ENCODE data around the gene SULT1A3. TPM values are rescaled to one million over a fixed set of nuclear protein-coding genes. Genes with fewer than 3 reads are reported as not detected.
"Not testable (repeated sequence)": the region's sequence is repeated elsewhere in the genome, so short reads cannot be mapped to it uniquely, and the experiment has no call there.

SULT1A3 gene
- total RNA-seq, 4 donors from 2014 or later = 14.0 to 32.3 (median 18.3) TPM

DNA sequence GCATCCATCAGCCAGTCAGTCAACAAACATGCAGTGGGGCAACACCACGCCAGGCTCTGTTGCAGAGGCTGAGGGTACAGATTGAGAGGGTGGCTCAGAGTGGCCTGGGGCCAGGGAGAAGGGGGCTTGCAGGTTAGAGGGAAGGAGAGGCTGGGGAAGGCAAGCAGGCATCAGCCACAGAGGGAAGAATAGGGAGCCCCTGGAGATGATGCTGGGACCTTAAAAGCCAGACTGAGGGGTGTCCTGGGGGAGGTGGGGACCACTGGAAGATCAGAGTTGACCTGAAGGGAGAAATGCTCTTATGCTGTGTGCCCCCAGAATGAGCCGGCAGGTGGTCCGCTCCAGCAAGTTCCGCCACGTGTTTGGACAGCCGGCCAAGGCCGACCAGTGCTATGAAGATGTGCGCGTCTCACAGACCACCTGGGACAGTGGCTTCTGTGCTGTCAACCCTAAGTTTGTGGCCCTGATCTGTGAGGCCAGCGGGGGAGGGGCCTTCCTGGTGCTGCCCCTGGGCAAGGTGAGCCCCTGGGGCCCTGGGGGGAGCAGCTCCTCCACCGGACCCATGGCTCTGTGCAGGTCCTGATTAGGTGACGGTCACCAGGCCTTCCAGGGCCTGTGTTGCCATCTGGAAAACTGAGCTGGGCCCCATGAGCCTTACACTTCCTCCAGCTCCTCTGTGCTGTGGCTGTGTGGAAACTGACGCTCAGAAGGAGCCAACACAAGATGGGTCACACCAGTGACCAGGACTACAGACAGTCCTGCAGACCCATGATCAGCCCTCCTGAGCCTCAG, 14.0 kb upstream of the SULT1A3 start:
- ATAC-seq (ENCODE audit: low FRiP score) = no peak

GRCh38 chr16:30185683-30186421, 13.2 kb upstream of the SULT1A3 start:
- DNase-seq (ENCODE audit: low spot score) = no peak
- ATAC-seq (ENCODE audit: low FRiP score) = no peak
- TF ChIP-seq CTCF (IDR thresholded peaks at IDR 0.05) = no peak

More for the DNA sequence above, 14.0 kb upstream of the SULT1A3 start:
- no peak for TF ChIP-seq CTCF (IDR thresholded peaks at IDR 0.05)
- no peak for DNase-seq (ENCODE audit: low spot score)

DNA sequence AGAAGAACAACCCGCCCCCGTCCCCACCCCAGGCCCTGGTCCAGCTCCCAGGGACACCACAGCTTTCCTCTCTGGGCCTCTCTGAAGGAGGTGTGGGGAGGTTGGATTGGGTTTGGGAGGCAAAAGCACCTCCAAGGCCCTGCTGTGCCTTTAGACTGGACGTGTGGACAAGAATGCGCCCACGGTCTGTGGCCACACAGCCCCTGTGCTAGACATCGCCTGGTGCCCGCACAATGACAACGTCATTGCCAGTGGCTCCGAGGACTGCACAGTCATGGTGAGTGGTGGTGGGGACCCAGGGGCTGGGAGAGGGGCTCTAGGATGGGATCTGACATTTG, 12.6 kb upstream of the SULT1A3 start:
- no peak for ATAC-seq (ENCODE audit: low FRiP score)
- no peak for TF ChIP-seq CTCF (IDR thresholded peaks at IDR 0.05)
- no peak for DNase-seq (ENCODE audit: low spot score)

DNA sequence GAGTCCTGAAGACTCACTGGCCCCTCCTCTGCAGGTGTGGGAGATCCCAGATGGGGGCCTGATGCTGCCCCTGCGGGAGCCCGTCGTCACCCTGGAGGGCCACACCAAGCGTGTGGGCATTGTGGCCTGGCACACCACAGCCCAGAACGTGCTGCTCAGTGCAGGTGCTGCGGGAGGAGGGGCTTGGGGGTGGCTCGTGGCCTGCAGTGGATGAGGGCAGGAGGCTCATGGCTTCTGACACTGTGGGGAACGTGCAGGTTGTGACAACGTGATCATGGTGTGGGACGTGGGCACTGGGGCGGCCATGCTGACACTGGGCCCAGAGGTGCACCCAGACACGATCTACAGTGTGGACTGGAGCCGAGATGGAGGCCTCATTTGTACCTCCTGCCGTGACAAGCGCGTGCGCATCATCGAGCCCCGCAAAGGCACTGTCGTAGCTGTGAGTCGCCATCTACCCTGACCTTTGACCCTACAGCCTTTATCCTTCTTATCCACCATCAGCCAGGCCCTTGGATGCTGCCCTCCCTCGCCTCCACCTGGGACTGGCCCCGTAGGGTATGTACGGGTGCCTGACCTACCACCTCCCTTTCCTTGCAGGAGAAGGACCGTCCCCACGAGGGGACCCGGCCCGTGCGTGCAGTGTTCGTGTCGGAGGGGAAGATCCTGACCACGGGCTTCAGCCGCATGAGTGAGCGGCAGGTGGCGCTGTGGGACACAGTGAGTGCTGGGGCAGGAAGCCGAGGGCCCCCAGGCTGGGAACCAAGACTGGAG, 12.1 kb upstream of the SULT1A3 start:
- no peak for ATAC-seq (ENCODE audit: low FRiP score)
- TF ChIP-seq CTCF (IDR thresholded peaks at IDR 0.05) = peak in 1 of 3 donors; percentile 44

DNA sequence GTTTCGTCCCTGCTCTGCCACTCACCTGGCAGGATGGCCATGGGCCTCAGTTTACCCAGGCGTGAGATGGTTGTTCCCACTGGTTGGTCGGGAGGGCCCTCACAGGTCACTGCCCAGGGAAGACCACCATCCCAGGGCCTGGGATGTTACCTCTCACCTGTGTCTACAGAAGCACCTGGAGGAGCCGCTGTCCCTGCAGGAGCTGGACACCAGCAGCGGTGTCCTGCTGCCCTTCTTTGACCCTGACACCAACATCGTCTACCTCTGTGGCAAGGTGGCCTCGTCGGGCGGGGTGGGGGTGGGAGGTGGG, 11.5 kb upstream of the SULT1A3 start:
- DNase-seq (ENCODE audit: low spot score) (no peak), ATAC-seq (ENCODE audit: low FRiP score) (no peak)

More for the DNA sequence above, 12.1 kb upstream of the SULT1A3 start:
- peak; percentile 69 for DNase-seq (ENCODE audit: low spot score)

GRCh38 chr16:30187971-30188561, 11.0 kb upstream of the SULT1A3 start:
- ATAC-seq (ENCODE audit: low FRiP score) (no peak), DNase-seq (ENCODE audit: low spot score) (no peak)
- TF ChIP-seq CTCF (IDR thresholded peaks at IDR 0.05) = no peak

More for the DNA sequence above, 11.5 kb upstream of the SULT1A3 start:
- no peak for TF ChIP-seq CTCF (IDR thresholded peaks at IDR 0.05)

DNA sequence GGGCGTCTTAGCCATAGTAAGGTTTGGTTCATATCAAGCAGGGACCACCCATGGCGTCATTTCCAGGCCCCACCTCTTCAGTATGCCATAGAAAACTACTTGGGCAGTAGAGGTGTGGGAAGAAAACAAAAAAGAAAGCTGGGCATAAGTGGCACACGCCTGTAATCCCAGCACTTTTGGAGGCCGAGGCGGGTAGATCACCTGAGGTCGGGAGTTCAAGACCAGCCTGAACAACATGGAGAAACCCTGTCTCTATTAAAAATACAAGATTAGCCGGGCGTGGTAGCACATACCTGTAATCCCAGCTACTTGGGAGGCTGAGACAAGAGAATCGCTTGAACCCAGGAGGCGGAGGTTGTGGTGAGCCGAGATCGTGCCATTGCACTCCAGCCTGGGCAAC, 7.9 kb upstream of the SULT1A3 start:
- not testable (repeated sequence) for ATAC-seq (ENCODE audit: low FRiP score); DNase-seq (ENCODE audit: low spot score)

DNA sequence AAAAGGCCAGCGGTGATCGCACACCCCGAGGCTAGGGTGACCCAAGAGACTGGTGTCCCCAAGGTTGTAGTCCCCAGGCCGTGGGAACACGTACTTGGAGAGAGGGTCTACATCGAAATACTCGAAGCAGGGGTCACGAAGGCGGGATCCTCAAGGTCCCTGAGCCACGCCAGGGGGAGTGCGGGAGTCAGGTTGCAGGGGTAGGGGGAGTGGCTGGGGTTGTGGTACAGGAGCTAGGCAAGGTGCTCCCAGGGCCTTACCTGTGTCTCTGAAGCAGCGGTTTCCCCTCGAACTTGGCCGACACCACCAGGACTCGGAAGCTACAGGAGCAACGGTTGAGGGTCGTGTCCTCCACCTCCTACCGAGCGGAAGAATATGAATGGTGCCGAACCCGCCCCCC, 6.0 kb upstream of the SULT1A3 start:
- DNase-seq (ENCODE audit: low spot score) = not testable (repeated sequence)
- ATAC-seq (ENCODE audit: low FRiP score) = peak; percentile 42

- ATAC-seq (ENCODE audit: low FRiP score) = peak; percentile 97
- DNase-seq (ENCODE audit: low spot score) = not testable (repeated sequence)
Measured at GRCh38 chr16:30193615-30194014, 5.4 kb upstream of the SULT1A3 start, which contains the start of the genes BOLA2B and SLX1A. Gene BOLA2B, minus strand, starts transcription at chr16:30193666. Its CDS starts 71 bp downstream, at chr16:30193595. Gene SLX1A, plus strand, starts transcription at chr16:30193875. Its CDS starts 210 bp downstream, at chr16:30194085.

DNA sequence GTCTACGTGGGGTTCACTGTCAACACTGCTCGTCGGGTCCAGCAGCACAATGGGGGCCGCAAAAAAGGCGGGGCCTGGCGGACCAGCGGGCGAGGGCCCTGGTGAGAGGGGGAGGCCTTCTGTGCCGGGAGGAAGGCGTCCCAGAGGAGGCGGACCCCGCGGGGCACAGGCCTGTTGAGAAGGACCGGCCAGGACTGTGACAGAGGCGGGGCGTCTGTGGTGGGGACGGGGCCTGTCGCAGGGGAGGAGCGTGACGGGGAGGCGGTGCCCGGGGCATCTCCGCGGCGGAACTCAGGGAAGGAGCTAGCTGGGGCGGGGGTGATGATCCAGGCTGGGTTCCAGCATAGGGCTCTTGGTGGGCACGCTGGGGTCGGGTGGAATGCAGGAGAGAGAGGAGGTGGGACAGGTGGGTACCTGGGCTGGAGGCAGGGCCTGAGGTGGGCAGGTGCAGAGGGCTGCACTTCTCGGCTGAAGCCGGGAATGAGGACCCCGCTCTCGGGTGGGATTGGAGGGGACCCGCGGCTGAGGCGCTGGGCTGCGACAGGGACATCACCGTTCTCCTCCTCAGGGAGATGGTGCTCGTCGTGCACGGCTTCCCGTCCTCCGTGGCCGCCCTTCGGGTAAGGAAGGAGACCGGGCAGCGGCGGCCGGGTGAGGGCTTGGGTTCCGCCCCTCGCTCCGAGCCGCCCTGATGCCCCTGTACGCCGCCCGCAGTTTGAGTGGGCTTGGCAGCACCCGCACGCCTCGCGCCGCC, 4.7 kb upstream of the SULT1A3 start:
- peak; percentile 50 for ATAC-seq (ENCODE audit: low FRiP score)
- not testable (repeated sequence) for DNase-seq (ENCODE audit: low spot score)

Data from omental fat pad (tissue), 4 donors.